ENCODE data around the gene PAK1. TPM values are rescaled to one million over a fixed set of nuclear protein-coding genes. Genes with fewer than 3 reads are reported as not detected.

The PAK1 gene
- polyA plus RNA-seq, 3 donors: 128 to 195 (median 134) TPM

DNA sequence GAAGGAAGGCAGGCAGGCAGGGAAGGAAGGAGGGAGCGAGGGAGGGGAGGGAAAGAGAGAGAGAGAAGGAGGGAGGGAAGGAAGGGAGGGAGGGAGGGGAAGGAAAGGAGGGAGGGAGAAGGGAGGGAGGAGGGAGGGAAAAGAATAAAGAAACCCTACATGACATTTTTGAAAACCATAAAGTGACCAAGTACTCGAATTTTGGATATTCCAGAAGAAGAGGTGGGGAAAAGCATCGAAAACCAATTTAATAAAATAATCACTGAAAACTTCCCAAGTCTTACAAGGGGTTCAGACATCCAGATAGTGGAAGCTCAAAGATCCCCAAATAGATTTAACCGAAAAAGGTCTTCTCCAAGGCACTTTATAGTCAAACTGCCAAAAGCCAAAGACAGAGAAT is 184.2 kb downstream of the PAK1 start:
- no peaks in the 10 kb centered on the region for H3K27me3 ChIP-seq (ENCODE audit: control insufficient read depth in 2 of 2, insufficient read depth in 2 of 2, low read length in 2 of 2)
- H3K36me3 ChIP-seq (replicated peaks in 1 of 2; ENCODE audit: control insufficient read depth in 1 of 2, insufficient read depth in 2 of 2, low read length in 2 of 2): no peaks in the 10 kb centered on the region
- TF ChIP-seq, protein P1, sequence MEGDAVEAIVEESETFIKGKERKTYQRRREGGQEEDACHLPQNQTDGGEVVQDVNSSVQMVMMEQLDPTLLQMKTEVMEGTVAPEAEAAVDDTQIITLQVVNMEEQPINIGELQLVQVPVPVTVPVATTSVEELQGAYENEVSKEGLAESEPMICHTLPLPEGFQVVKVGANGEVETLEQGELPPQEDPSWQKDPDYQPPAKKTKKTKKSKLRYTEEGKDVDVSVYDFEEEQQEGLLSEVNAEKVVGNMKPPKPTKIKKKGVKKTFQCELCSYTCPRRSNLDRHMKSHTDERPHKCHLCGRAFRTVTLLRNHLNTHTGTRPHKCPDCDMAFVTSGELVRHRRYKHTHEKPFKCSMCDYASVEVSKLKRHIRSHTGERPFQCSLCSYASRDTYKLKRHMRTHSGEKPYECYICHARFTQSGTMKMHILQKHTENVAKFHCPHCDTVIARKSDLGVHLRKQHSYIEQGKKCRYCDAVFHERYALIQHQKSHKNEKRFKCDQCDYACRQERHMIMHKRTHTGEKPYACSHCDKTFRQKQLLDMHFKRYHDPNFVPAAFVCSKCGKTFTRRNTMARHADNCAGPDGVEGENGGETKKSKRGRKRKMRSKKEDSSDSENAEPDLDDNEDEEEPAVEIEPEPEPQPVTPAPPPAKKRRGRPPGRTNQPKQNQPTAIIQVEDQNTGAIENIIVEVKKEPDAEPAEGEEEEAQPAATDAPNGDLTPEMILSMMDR (IDR thresholded peaks at IDR 0.05): no peak
- no peaks in the 10 kb centered on the region for H3K9me3 ChIP-seq (replicated peaks in 1 of 2; ENCODE audit: control insufficient read depth in 1 of 2, insufficient read depth in 1 of 2, low read length in 2 of 2)
- H3K4me1 ChIP-seq (ENCODE audit: control insufficient read depth in 1 of 2, insufficient read depth in 2 of 2, low read length in 2 of 2): no peaks in the 10 kb centered on the region
- H2AFZ ChIP-seq (ENCODE audit: insufficient read depth, low read depth, low read length, poor library complexity, severe bottlenecking): no peak overlapping the region
- H3K9ac ChIP-seq (ENCODE audit: insufficient read depth, low read length, poor library complexity, severe bottlenecking): no peak overlapping the region
- H4K20me1 ChIP-seq (ENCODE audit: insufficient read depth, low read length): no peaks in the 10 kb centered on the region
- Mint-ChIP-seq H3K36me3 (no peaks in the 10 kb centered on the region), H3K9me3 (peaks cover 0 to 5% (median 0%) of the 10 kb centered on the region in 7 donors), H3K27me3 (ENCODE audit: low read depth in 3 of 3) (peaks cover 3 to 17% (median 4%) of the 10 kb centered on the region in 3 donors), H3K4me1 (no peaks in the 10 kb centered on the region), H3K27ac (no peak overlapping the region), H3K4me3 (no peak overlapping the region)
- 100% methylated on average over 1 of the region's 4 CpGs for WGBS (ENCODE audit: insufficient coverage)
- H3K79me2 ChIP-seq (ENCODE audit: insufficient read depth, low read length): no peaks in the 10 kb centered on the region
- DNase-seq: no peak
- no peak overlapping the region for H3K4me2 ChIP-seq (replicated peaks; ENCODE audit: extremely low read depth, low read length, poor library complexity, severe bottlenecking)
- intact Hi-C loops (cut with micrococcal nuclease): no loop called here
- no peak overlapping the region for H3K27ac ChIP-seq (ENCODE audit: low read depth in 1 of 2, low read length in 2 of 2)
- no peak overlapping the region for H3K4me3 ChIP-seq (replicated peaks in 1 of 3; ENCODE audit: low read depth in 2 of 3, low read length in 3 of 3)

DNA sequence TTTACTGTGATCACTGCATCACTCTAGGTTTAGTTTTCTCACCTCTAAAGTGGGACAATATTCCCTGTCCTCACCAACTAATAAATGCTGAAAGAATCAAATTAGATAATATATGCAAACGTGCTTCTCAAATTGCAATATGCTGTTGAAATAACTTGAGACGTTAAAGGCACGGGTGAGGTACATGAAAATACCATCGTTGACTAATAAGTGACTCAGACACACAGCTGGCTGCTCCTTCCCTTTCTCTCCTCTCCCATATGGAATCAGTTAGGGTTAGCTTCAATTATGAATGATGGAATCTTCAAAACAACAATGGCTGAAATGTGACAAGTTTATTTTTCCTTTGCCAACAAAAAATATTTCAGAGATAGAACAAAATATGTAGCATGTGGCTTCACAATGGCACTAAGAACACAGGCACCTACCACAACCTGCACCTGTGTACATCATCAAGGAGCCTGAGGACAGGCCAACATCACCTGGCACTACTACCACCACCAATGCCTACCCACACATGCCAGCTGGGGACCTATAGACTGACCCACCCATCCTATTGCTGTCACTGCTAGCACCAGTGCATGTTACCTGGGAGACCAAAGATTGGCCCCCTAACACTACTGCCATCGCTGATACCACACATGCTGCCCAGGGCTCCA is 186.2 kb downstream of the PAK1 start:
- intact Hi-C loops (cut with micrococcal nuclease): no loop called here
- Histone ChIP-seq H3K9me3 (replicated peaks in 1 of 2; ENCODE audit: control insufficient read depth in 1 of 2, insufficient read depth in 1 of 2, low read length in 2 of 2) (no peaks in the 10 kb centered on the region), H3K36me3 (replicated peaks in 1 of 2; ENCODE audit: control insufficient read depth in 1 of 2, insufficient read depth in 2 of 2, low read length in 2 of 2) (no peaks in the 10 kb centered on the region), H4K20me1 (ENCODE audit: insufficient read depth, low read length) (no peaks in the 10 kb centered on the region), H3K4me1 (ENCODE audit: control insufficient read depth in 1 of 2, insufficient read depth in 2 of 2, low read length in 2 of 2) (no peaks in the 10 kb centered on the region), H2AFZ (ENCODE audit: insufficient read depth, low read depth, low read length, poor library complexity, severe bottlenecking) (no peak overlapping the region), H3K27me3 (ENCODE audit: control insufficient read depth in 2 of 2, insufficient read depth in 2 of 2, low read length in 2 of 2) (no peaks in the 10 kb centered on the region), H3K4me3 (replicated peaks in 1 of 3; ENCODE audit: low read depth in 2 of 3, low read length in 3 of 3) (no peak overlapping the region), H3K9ac (ENCODE audit: insufficient read depth, low read length, poor library complexity, severe bottlenecking) (no peak overlapping the region), H3K27ac (ENCODE audit: low read depth in 1 of 2, low read length in 2 of 2) (no peak overlapping the region), H3K79me2 (ENCODE audit: insufficient read depth, low read length) (no peaks in the 10 kb centered on the region), H3K4me2 (replicated peaks; ENCODE audit: extremely low read depth, low read length, poor library complexity, severe bottlenecking) (no peak overlapping the region)
- H3K36me3 Mint-ChIP-seq: no peaks in the 10 kb centered on the region
- WGBS (ENCODE audit: insufficient coverage): 100% methylated on average over 1 of the region's 5 CpGs
- no peaks in the 10 kb centered on the region for H3K9me3 Mint-ChIP-seq
- DNase-seq: peak in 1 of 3 donors; percentile 2
- TF ChIP-seq, protein P1 (IDR thresholded peaks at IDR 0.05): no peak
- no peak overlapping the region for H3K27ac Mint-ChIP-seq
- no peaks in the 10 kb centered on the region for H3K4me1 Mint-ChIP-seq
- peaks cover 4 to 12% (median 6%) of the 10 kb centered on the region in 3 donors for H3K27me3 Mint-ChIP-seq (ENCODE audit: low read depth in 3 of 3)
- no peak overlapping the region for H3K4me3 Mint-ChIP-seq
